Fibroblast of the aortic adventitia (primary cell): ENCODE results near the gene FGF2. TPM values are rescaled to one million over a fixed set of nuclear protein-coding genes. Genes with fewer than 3 reads are reported as not detected.

ENCODE experiments used
- DNase-seq: peaks from one replicate; pipeline ENCODE4 v3.0.0-alpha.2; 2010; ENCODE audit warnings: low read depth
- H3K4me3 ChIP-seq: 2 replicates; pipeline ENCODE4 v1.5.1; 2011; ENCODE audit warnings: low read depth, mild to moderate bottlenecking, control low read depth, low read length, moderate library complexity
- total RNA-seq: library from RNA; depleted of rRNA; stranded (reverse); fragments of >200 nt; gene quantifications from 2 replicates; pipeline ENCODE4 v1.2.3, GENCODE V29; 2012; ENCODE audit warnings: low replicate concordance
- TF ChIP-seq, protein P1 (sequence below): IDR thresholded peaks from 2 replicates; pipeline ENCODE4 v1.5.1; 2011; ENCODE audit warnings: mild to moderate bottlenecking, low read length, control low read depth, inconsistent platforms; ENCODE audit not compliant: insufficient read depth

FGF2 gene
- total RNA-seq, 1 donor: 79.5 TPM

DNA sequence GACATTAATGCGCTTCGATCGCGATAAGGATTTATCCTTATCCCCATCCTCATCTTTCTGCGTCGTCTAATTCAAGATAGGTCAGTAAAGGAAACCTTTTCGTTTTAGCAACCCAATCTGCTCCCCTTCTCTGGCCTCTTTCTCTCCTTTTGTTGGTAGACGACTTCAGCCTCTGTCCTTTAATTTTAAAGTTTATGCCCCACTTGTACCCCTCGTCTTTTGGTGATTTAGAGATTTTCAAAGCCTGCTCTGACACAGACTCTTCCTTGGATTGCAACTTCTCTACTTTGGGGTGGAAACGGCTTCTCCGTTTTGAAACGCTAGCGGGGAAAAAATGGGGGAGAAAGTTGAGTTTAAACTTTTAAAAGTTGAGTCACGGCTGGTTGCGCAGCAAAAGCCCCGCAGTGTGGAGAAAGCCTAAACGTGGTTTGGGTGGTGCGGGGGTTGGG lies 528 bp upstream of the FGF2 start:
- peak overlapping the region; percentile 88 for H3K4me3 ChIP-seq
- TF ChIP-seq, protein P1, sequence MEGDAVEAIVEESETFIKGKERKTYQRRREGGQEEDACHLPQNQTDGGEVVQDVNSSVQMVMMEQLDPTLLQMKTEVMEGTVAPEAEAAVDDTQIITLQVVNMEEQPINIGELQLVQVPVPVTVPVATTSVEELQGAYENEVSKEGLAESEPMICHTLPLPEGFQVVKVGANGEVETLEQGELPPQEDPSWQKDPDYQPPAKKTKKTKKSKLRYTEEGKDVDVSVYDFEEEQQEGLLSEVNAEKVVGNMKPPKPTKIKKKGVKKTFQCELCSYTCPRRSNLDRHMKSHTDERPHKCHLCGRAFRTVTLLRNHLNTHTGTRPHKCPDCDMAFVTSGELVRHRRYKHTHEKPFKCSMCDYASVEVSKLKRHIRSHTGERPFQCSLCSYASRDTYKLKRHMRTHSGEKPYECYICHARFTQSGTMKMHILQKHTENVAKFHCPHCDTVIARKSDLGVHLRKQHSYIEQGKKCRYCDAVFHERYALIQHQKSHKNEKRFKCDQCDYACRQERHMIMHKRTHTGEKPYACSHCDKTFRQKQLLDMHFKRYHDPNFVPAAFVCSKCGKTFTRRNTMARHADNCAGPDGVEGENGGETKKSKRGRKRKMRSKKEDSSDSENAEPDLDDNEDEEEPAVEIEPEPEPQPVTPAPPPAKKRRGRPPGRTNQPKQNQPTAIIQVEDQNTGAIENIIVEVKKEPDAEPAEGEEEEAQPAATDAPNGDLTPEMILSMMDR: no peak
- DNase-seq: peak; percentile 70

DNA sequence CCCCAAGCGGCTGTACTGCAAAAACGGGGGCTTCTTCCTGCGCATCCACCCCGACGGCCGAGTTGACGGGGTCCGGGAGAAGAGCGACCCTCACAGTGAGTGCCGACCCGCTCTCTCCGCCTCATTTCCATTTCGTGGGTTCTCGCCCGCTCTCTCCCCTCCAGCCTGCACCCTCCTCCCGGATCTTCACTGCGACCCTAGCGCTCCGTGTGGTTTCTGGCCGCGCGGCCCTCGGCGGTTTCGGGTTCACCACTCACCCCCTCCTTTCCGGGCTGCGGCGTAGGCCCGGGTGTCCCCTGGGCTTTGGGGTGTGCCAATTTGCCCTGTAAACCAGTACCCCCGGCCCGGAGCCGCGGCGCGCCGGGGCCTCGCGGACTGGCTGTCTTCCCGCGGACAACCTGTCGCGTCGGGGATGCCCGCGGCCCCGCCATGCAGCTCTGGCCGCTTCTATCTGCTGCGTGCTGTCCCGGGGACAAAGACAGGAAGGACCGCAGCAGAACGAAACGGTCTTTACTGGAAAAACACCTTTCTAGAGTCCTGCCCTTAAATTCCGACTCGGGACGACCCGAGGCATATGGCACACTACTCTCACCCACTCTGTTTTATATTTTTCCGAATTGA lies 737 bp downstream of the FGF2 start:
- TF ChIP-seq, protein P1: peak; percentile 35
- peak; percentile 50 for DNase-seq
- peak overlapping the region; percentile 88 for H3K4me3 ChIP-seq

DNA sequence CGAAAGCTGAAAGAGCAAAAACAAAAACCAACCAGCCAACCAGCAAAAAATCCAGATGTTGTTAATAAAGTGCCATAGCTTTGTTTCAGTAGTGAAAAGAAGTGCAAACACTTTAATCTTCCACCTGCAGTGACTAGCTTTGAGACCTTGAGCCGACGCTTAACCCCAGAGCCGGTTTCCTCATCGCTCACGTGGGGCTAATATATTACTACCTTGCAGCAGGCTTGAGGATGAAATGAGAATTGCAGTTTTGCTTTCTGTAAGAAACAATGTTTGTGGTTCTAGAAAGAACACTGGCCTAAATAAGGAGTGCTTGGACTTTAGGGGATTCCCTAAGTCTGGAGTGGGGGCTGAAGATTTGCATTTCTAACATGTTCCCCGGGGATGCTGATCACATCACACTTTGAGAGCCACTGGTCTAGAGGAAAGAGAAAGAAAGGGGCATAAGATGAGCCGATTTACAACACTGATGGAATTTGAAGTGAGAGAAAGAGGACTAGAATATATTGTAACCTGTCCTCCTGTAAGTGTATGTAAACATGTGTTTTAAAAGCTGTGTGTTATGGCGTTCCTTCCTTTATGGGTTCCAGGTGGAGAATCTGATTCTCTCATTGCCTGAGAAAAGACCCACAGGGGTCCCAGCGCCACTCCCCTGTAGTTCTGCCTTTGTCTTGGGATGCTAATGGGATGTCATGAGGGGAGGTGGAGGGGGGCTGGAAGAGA lies 1.4 kb downstream of the FGF2 start:
- H3K4me3 ChIP-seq: peak overlapping the region; percentile 88
- TF ChIP-seq, protein P1: peak; percentile 49
- peak; percentile 79 for DNase-seq

DNA sequence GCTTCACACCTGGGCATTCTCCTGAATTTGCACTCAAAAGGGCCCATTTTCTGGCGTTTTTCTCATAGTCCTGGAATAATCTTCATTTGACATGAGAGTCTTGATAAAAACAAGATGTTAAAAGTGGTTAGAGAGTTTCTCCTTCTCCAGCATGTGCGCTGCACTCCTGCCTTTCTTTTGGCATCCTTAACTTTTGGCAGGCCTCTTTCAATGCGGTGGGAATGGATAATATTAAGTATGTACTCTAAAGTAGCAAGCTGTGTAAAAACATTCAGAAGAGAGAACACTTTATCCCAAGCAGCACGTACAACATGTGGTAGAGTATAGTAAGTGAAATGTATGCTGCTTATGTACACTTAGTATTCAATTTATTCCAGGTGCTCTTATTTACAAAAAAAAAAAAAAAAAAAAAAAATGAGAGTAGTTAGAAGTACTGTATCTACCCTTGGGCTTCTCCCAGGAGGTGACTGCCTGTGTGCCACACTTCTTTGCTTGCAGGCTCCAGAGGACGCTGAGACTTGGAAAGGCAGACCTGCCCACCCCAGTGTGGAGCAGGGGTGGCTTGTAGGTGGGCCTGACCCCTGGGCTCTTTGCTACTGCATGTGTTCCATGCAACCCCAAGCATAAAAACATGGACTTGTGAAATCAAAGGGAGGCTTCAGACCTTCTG lies 3.9 kb downstream of the FGF2 start:
- TF ChIP-seq, protein P1: no peak
- DNase-seq: peak; percentile 84
- peak overlapping the region; percentile 88 for H3K4me3 ChIP-seq

DNA sequence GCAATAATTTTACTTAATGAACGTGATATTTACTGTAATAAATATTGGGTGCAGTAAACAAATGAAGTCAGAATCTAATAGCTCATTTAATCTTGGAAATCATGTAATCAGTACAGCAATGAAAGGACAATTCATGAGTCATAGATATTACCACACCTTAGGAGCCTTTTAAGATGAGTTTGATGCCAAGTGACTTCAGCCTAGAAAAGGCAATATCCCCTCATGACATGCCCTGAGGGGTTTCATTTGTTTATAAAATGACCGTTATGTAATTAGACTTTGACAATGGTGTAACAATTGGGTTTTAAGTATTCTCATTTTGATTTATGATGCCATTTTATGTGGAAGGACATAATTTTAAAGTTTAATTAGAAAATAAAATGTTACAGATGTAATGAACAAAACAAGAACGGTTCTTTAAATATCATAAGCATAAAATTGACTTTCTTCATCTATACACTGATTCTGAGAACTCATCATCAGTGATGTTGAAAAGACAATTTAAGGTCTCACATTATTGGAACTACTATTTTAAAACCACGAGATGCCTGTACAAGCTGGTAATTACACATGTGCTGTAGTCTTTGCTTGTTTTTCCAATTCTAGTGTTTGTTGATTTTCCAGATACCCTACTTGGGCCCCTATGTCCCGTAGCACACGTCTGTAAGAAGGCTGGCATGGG lies 5.0 kb downstream of the FGF2 start:
- peak; percentile 59 for DNase-seq
- TF ChIP-seq, protein P1: no peak
- H3K4me3 ChIP-seq: peak overlapping the region; percentile 36

DNA sequence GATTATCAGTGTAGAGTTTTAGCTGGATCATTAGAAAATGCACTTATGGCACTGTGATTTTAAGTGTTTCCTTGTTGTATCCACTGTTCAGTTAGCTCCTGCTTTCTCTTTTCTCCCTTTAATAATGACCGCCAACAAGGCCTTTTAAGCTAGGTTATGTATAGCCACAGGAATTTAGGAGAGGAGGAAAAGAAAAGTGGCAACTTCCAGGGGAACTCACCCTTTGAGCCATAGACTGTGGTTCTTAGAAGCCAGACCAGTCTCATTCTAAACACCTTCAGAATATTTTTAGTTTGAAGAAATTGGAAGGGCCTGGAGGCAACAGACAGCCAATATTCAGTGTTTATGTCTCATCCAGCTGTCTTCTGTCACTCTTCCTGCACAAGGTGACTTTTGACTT lies 6.1 kb downstream of the FGF2 start:
- peak overlapping the region; percentile 36 for H3K4me3 ChIP-seq
- no peak for DNase-seq
- TF ChIP-seq, protein P1: no peak
